ENCODE data around the gene NRXN3.
A peak's percentile ranks its signal among the peaks of the same experiment; 100 is the strongest.

Gene NRXN3

GRCh38 chr14:79663453-79663852, 1493.3 kb downstream of the NRXN3 start (continued):
- TF ChIP-seq BCL6B (tag by site-specific recombination; IDR thresholded peaks at IDR 0.05) (no peak), TSHZ1 (tag by site-specific recombination; IDR thresholded peaks at IDR 0.05; ENCODE audit: borderline replicate concordance) (no peak), ZNF600 (tag by site-specific recombination; IDR thresholded peaks at IDR 0.05) (no peak), ZNF785 (tag by site-specific recombination; IDR thresholded peaks at IDR 0.05) (no peak), ZNF548 (tag by site-specific recombination; IDR thresholded peaks at IDR 0.05) (no peak), SP2 (tag by site-specific recombination; IDR thresholded peaks at IDR 0.05) (no peak), ZNF157 (tag by site-specific recombination; IDR thresholded peaks at IDR 0.05) (no peak), ZNF292 (tag by site-specific recombination; IDR thresholded peaks at IDR 0.05; ENCODE audit: borderline replicate concordance, low read depth) (no peak), HOXA7 (CRISPR knock-in tag; IDR thresholded peaks at IDR 0.05; ENCODE audit: borderline replicate concordance) (no peak), ZSCAN16 (tag by site-specific recombination; IDR thresholded peaks at IDR 0.05) (no peak), RBAK (tag by site-specific recombination; IDR thresholded peaks at IDR 0.05) (no peak), ZNF792 (tag by site-specific recombination; IDR thresholded peaks at IDR 0.05) (no peak), ZNF24 (tag by site-specific recombination; IDR thresholded peaks at IDR 0.05) (no peak), KLF7 (tag by site-specific recombination; IDR thresholded peaks at IDR 0.05; ENCODE audit: borderline replicate concordance) (no peak), OVOL3 (tag by site-specific recombination; IDR thresholded peaks at IDR 0.05) (no peak), ZNF768 (tag by site-specific recombination; IDR thresholded peaks at IDR 0.05) (no peak), SP7 (tag by site-specific recombination; IDR thresholded peaks at IDR 0.05) (peak; percentile 86), ELK4 (IDR thresholded peaks at IDR 0.05; ENCODE audit: borderline replicate concordance, low read depth, low read length) (no peak), YY2 (tag by site-specific recombination; IDR thresholded peaks at IDR 0.05) (no peak), FEZF1 (tag by site-specific recombination; IDR thresholded peaks at IDR 0.05) (peak; percentile 96), ZNF580 (tag by site-specific recombination; IDR thresholded peaks at IDR 0.05) (0 out of 2 replicates have a peak, but pooled peaks have one; percentile 45), ZNF791 (tag by site-specific recombination; IDR thresholded peaks at IDR 0.05) (no peak), ZBTB11 (tag by site-specific recombination; conservative IDR thresholded peaks at IDR 0.05; ENCODE audit: low read depth) (no peak), ZIC2 (tag by site-specific recombination; IDR thresholded peaks at IDR 0.05) (peak; percentile 82)
